SK-N-SH (cell line): ENCODE measurements around the gene APRT.

Experiments used
- CHD2 ChIP-seq: fragments of 150-350 bp; IDR thresholded peaks from 2 replicates; pipeline ENCODE4 v1.6.1; 2018; ENCODE audit warnings: low read length; ENCODE audit not compliant: partially characterized antibody
- EP300 ChIP-seq, 2 experiments: IDR thresholded peaks; 2 replicates each; pipeline versions ENCODE4 v1.4.0 to v1.6.1; 2012; ENCODE audit warnings: borderline replicate concordance in 1 of 2, low read depth in 1 of 2, low read length in 1 of 2
- EZH2phosphoT487 ChIP-seq: fragments of 200-600 bp; sonication (generic); IDR thresholded peaks from 2 replicates; pipeline ENCODE4 v1.6.1; 2017; ENCODE audit warnings: low read depth, mixed run types, mild to moderate bottlenecking, antibody characterized with exemption, moderate library complexity, borderline replicate concordance
- GABPA ChIP-seq: IDR thresholded peaks from 2 replicates; pipeline ENCODE4 v1.4.0; 2012; ENCODE audit warnings: low read depth, mild to moderate bottlenecking
- POLR2AphosphoS5 ChIP-seq: IDR thresholded peaks from 2 replicates; pipeline ENCODE4 v1.6.1; 2012; ENCODE audit warnings: low read depth, low read length
- RAD21 ChIP-seq: IDR thresholded peaks from 2 replicates; pipeline ENCODE4 v1.6.1; 2012; ENCODE audit warnings: mild to moderate bottlenecking, low read length
- RCOR1 ChIP-seq: fragments of 150-350 bp; IDR thresholded peaks from 2 replicates; pipeline ENCODE4 v1.6.1; 2017; ENCODE audit warnings: antibody characterized with exemption, low read length
- RXRA ChIP-seq: IDR thresholded peaks from 2 replicates; pipeline ENCODE4 v1.4.0; 2012; ENCODE audit warnings: low read depth, mild to moderate bottlenecking, borderline replicate concordance
- SIN3A ChIP-seq: IDR thresholded peaks from 2 replicates; pipeline ENCODE4 v1.6.1; 2012; ENCODE audit warnings: low read depth, mild to moderate bottlenecking, low read length, moderate library complexity, borderline replicate concordance
- SMC3 ChIP-seq: IDR thresholded peaks from 2 replicates; pipeline ENCODE4 v1.6.1; 2012; ENCODE audit warnings: low read depth, low read length, improper control_type of control experiment
- TAF1 ChIP-seq: IDR thresholded peaks from 2 replicates; pipeline ENCODE4 v1.6.1; 2012; ENCODE audit warnings: low read depth, mild to moderate bottlenecking, low read length, moderate library complexity, borderline replicate concordance
- TF ChIP-seq, protein P1 (sequence below): fragments of 200-600 bp; sonication (generic); IDR thresholded peaks from 2 replicates; pipeline ENCODE4 v1.6.1; 2017; ENCODE audit warnings: antibody characterized with exemption, mild to moderate bottlenecking, moderate library complexity
- TF ChIP-seq, protein P2 (sequence below): fragments of 150-350 bp; IDR thresholded peaks from 2 replicates; pipeline ENCODE4 v1.6.1; 2017; ENCODE audit warnings: antibody characterized with exemption, low read length, low read depth, borderline replicate concordance
- TF ChIP-seq, protein P3 (sequence below): IDR thresholded peaks from 2 replicates; pipeline ENCODE4 v1.6.1; 2012; ENCODE audit warnings: mild to moderate bottlenecking, low read depth, low read length, moderate library complexity

DNA sequence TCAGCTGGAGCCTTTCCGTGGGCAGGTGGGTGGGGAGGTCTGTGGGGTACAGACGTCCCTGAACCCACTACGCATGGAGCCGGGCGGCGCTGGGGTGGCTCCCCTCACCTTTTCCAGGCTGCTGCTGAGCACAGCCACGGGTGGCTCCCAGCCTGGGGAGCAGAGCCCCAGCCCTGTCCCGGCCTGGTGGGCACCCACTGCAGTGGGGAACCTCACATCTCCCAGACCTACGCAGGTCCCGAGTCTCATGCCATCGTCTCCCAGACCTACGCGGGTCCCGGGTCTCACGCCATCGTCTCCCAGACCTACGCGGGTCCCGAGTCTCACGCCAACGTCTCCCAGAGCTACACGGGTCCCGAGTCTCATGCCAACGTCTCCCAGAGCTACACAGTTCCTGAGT is 17.0 kb upstream of the APRT start:
- TF ChIP-seq, protein P1, sequence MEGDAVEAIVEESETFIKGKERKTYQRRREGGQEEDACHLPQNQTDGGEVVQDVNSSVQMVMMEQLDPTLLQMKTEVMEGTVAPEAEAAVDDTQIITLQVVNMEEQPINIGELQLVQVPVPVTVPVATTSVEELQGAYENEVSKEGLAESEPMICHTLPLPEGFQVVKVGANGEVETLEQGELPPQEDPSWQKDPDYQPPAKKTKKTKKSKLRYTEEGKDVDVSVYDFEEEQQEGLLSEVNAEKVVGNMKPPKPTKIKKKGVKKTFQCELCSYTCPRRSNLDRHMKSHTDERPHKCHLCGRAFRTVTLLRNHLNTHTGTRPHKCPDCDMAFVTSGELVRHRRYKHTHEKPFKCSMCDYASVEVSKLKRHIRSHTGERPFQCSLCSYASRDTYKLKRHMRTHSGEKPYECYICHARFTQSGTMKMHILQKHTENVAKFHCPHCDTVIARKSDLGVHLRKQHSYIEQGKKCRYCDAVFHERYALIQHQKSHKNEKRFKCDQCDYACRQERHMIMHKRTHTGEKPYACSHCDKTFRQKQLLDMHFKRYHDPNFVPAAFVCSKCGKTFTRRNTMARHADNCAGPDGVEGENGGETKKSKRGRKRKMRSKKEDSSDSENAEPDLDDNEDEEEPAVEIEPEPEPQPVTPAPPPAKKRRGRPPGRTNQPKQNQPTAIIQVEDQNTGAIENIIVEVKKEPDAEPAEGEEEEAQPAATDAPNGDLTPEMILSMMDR: no peak
- TF ChIP-seq POLR2AphosphoS5: no peak
- TF ChIP-seq SIN3A: no peak
- TF ChIP-seq, protein P2, sequence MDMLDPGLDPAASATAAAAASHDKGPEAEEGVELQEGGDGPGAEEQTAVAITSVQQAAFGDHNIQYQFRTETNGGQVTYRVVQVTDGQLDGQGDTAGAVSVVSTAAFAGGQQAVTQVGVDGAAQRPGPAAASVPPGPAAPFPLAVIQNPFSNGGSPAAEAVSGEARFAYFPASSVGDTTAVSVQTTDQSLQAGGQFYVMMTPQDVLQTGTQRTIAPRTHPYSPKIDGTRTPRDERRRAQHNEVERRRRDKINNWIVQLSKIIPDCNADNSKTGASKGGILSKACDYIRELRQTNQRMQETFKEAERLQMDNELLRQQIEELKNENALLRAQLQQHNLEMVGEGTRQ: no peak
- no peak for TF ChIP-seq SMC3
- TF ChIP-seq RXRA: no peak
- TF ChIP-seq EP300 (IDR thresholded peaks at IDR 0.05; ENCODE audit: borderline replicate concordance in 1 of 2, low read depth in 1 of 2, low read length in 1 of 2): no peak
- no peak for TF ChIP-seq RAD21
- TF ChIP-seq, protein P3, sequence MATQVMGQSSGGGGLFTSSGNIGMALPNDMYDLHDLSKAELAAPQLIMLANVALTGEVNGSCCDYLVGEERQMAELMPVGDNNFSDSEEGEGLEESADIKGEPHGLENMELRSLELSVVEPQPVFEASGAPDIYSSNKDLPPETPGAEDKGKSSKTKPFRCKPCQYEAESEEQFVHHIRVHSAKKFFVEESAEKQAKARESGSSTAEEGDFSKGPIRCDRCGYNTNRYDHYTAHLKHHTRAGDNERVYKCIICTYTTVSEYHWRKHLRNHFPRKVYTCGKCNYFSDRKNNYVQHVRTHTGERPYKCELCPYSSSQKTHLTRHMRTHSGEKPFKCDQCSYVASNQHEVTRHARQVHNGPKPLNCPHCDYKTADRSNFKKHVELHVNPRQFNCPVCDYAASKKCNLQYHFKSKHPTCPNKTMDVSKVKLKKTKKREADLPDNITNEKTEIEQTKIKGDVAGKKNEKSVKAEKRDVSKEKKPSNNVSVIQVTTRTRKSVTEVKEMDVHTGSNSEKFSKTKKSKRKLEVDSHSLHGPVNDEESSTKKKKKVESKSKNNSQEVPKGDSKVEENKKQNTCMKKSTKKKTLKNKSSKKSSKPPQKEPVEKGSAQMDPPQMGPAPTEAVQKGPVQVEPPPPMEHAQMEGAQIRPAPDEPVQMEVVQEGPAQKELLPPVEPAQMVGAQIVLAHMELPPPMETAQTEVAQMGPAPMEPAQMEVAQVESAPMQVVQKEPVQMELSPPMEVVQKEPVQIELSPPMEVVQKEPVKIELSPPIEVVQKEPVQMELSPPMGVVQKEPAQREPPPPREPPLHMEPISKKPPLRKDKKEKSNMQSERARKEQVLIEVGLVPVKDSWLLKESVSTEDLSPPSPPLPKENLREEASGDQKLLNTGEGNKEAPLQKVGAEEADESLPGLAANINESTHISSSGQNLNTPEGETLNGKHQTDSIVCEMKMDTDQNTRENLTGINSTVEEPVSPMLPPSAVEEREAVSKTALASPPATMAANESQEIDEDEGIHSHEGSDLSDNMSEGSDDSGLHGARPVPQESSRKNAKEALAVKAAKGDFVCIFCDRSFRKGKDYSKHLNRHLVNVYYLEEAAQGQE: no peak
- no peak for TF ChIP-seq RCOR1
- TF ChIP-seq CHD2: no peak
- no peak for TF ChIP-seq GABPA
- TF ChIP-seq EZH2phosphoT487: no peak
- TF ChIP-seq TAF1: no peak
